PC-3 (cell line): ENCODE data around the gene UROC1.

Experiments used
- EZH2 ChIP-seq: fragments of 300-600 bp; sonication (generic); IDR thresholded peaks from one replicate; pipeline ENCODE4 v1.6.1; 2017; ENCODE audit warnings: antibody characterized with exemption, mild to moderate bottlenecking, low read length; ENCODE audit not compliant: unreplicated experiment
- EZH2phosphoT487 ChIP-seq: fragments of 300-600 bp; sonication (generic); IDR thresholded peaks from 2 replicates; pipeline ENCODE4 v1.6.1; 2018; ENCODE audit warnings: mild to moderate bottlenecking, antibody characterized with exemption, low read length, borderline replicate concordance
- TF ChIP-seq, protein P1 (sequence below): fragments of 300-600 bp; sonication (generic); conservative IDR thresholded peaks from 2 replicates; pipeline ENCODE4 v1.5.1; 2017; ENCODE audit warnings: antibody characterized with exemption, low read depth, mild to moderate bottlenecking, low read length

DNA sequence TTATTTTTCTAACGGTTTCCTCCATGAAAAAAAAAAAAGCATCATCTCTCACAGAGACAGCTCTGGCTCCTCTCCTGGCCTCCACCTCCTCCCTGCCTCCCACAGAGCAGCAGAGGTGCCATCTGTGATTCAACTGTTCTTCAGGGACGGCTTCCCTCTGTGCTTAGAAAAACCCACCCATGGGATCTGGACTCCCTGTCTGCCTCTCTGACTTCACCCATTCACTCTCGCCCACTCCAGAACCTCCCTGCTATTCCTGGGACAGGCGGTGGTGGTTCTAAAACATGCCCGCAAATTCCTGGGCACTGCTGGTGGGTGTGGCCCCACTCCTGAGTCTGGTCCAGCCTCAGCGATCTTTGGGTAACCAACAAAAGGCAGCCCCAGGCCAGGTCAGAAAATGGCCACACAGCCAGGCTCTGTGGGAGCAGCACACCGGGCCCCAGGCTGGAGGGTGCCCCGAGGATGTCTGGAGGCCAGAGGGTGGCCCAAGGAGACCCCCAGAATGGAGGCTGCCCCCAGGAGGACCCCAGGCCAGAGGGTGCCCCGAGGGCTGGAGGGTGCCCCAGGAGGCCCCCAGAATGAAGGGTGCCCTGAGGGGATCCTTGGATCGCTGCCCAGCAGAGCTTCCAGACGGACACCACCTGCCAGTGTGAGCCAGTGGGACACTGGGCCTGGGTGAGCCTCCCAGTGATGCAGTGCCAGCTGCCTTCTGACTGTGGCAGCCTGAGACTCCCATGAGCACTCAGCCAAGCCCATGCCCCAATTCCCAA lies 3.7 kb upstream of the UROC1 start:
- TF ChIP-seq, protein P1, sequence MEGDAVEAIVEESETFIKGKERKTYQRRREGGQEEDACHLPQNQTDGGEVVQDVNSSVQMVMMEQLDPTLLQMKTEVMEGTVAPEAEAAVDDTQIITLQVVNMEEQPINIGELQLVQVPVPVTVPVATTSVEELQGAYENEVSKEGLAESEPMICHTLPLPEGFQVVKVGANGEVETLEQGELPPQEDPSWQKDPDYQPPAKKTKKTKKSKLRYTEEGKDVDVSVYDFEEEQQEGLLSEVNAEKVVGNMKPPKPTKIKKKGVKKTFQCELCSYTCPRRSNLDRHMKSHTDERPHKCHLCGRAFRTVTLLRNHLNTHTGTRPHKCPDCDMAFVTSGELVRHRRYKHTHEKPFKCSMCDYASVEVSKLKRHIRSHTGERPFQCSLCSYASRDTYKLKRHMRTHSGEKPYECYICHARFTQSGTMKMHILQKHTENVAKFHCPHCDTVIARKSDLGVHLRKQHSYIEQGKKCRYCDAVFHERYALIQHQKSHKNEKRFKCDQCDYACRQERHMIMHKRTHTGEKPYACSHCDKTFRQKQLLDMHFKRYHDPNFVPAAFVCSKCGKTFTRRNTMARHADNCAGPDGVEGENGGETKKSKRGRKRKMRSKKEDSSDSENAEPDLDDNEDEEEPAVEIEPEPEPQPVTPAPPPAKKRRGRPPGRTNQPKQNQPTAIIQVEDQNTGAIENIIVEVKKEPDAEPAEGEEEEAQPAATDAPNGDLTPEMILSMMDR: no peak
- TF ChIP-seq EZH2: no peak
- TF ChIP-seq EZH2phosphoT487: no peak
